DND-41 (cell line): ENCODE measurements around the gene GUCA2A.

Experiments used
- ATAC-seq: fragments of 200-7000 bp; cut with Tn5 transposase; 3 replicates; pipeline ENCODE4 v1.9.1; 2021; ENCODE audit warnings: low read depth; ENCODE audit not compliant: insufficient read depth
- DNase-seq: peaks from one replicate; pipeline ENCODE4 v3.0.0-alpha.2; 2020
- H2AFZ ChIP-seq: 2 replicates; pipeline ENCODE4 v1.6.0; 2012; ENCODE audit warnings: low read depth, low read length
- H3K27ac ChIP-seq: 2 replicates; pipeline ENCODE4 v1.5.1; 2012; ENCODE audit warnings: low read length, inconsistent platforms
- H3K27me3 ChIP-seq: fragments of 200-600 bp; sonication (generic); 2 replicates; pipeline ENCODE4 v1.6.0; 2012; ENCODE audit warnings: low read length, mild to moderate bottlenecking, inconsistent platforms; ENCODE audit not compliant: insufficient read depth, poor library complexity
- H3K36me3 ChIP-seq: 2 replicates; pipeline ENCODE4 v1.5.1; 2012; ENCODE audit warnings: low read length, inconsistent platforms; ENCODE audit not compliant: insufficient read depth
- H3K4me1 ChIP-seq: 2 replicates; pipeline ENCODE4 v1.5.1; 2012; ENCODE audit warnings: mild to moderate bottlenecking, low read length; ENCODE audit not compliant: insufficient read depth
- H3K4me2 ChIP-seq: 2 replicates; pipeline ENCODE4 v1.6.0; 2012; ENCODE audit warnings: mild to moderate bottlenecking, moderate library complexity, low read length, inconsistent platforms; ENCODE audit not compliant: insufficient read depth
- H3K4me3 ChIP-seq, 2 experiments: fragments of 200-600 bp in 1 of 2; shearing (Covaris generic) in 1 of 2; 2 replicates each; pipeline ENCODE4 v1.5.1; 2012 to 2016; ENCODE audit warnings: inconsistent platforms in 2 of 2, low read length in 2 of 2, mild to moderate bottlenecking in 2 of 2, low read depth in 1 of 2, moderate library complexity in 1 of 2
- H3K79me2 ChIP-seq: 2 replicates; pipeline ENCODE4 v1.6.0; 2012; ENCODE audit warnings: low read length, inconsistent platforms; ENCODE audit not compliant: insufficient read depth
- H3K9ac ChIP-seq: 2 replicates; pipeline ENCODE4 v1.6.0; 2012; ENCODE audit warnings: low read depth, mild to moderate bottlenecking, inconsistent platforms, low read length, moderate library complexity
- H3K9me3 ChIP-seq: 2 replicates; pipeline ENCODE4 v1.5.1; 2012; ENCODE audit warnings: low read length, moderate library complexity, mild to moderate bottlenecking, inconsistent platforms; ENCODE audit not compliant: insufficient read depth, severe bottlenecking
- H4K20me1 ChIP-seq: 2 replicates; pipeline ENCODE4 v1.6.0; 2012; ENCODE audit warnings: low read length; ENCODE audit not compliant: insufficient read depth
- EZH2 ChIP-seq: IDR thresholded peaks from 3 replicates; pipeline ENCODE4 v1.6.1; 2012; ENCODE audit warnings: borderline replicate concordance, low read depth, mild to moderate bottlenecking, moderate library complexity, low read length, inconsistent platforms; ENCODE audit not compliant: severe bottlenecking
- TF ChIP-seq, protein P1 (sequence below): IDR thresholded peaks from 2 replicates; pipeline ENCODE4 v1.5.1; 2012; ENCODE audit warnings: borderline replicate concordance, low read length, moderate library complexity, mild to moderate bottlenecking; ENCODE audit not compliant: poor library complexity, severe bottlenecking; ENCODE audit errors: extremely low read depth

GUCA2A gene

DNA sequence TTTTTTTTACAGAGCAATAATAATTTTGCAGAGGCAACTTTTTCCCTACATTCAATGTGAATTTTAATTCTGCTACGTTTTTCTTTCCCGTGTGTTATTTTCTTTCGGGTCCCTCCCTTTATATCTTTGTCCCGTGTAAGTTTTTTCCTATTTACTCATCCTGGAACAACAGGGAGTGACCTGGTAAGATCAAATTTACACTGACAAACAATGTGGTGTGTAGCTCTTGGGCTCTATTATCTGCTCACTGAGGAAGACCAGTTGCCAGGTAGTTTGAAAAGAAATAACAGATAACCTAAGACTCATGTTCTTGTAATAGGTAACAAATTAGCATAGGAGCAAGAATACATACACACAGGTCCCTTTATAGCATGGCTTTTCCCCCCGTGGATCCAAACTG lies 33.7 kb upstream of the GUCA2A start:
- Histone ChIP-seq H2AFZ (no peak overlapping the region), H3K27ac (no peak overlapping the region), H3K36me3 (peaks cover 56% of the 10 kb centered on the region), H3K9me3 (peaks cover 2% of the 10 kb centered on the region), H3K9ac (no peak overlapping the region), H3K79me2 (no peaks in the 10 kb centered on the region), H3K4me3 (no peak overlapping the region), H4K20me1 (no peaks in the 10 kb centered on the region; the same call in 1 of the 2 replicates), H3K4me1 (no peaks in the 10 kb centered on the region), H3K27me3 (no peaks in the 10 kb centered on the region), H3K4me2 (no peak overlapping the region)
- TF ChIP-seq EZH2 = no peak
- TF ChIP-seq, protein P1, sequence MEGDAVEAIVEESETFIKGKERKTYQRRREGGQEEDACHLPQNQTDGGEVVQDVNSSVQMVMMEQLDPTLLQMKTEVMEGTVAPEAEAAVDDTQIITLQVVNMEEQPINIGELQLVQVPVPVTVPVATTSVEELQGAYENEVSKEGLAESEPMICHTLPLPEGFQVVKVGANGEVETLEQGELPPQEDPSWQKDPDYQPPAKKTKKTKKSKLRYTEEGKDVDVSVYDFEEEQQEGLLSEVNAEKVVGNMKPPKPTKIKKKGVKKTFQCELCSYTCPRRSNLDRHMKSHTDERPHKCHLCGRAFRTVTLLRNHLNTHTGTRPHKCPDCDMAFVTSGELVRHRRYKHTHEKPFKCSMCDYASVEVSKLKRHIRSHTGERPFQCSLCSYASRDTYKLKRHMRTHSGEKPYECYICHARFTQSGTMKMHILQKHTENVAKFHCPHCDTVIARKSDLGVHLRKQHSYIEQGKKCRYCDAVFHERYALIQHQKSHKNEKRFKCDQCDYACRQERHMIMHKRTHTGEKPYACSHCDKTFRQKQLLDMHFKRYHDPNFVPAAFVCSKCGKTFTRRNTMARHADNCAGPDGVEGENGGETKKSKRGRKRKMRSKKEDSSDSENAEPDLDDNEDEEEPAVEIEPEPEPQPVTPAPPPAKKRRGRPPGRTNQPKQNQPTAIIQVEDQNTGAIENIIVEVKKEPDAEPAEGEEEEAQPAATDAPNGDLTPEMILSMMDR = no peak
- DNase-seq (no peak), ATAC-seq (no peak)

DNA sequence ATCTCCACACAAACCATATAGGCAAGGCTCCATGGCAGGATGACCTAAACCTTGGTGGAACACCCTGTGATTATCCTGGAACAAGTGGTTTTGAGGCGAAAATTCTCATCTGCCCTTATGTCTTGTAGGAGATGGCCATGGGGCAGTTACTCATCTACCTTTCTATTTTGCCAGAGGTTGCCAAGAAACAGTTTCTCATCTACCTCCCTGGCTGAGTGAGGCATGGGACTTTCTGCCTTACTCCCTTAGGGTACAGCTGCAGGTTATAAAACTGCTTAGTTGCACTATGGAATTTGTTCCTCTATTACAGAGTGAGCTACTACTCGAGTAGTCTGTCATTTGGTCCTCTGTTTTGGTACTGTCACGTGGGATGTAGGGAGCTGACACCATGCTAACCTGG lies 31.3 kb upstream of the GUCA2A start:
- Histone ChIP-seq H3K4me3 (no peak overlapping the region), H3K4me2 (no peak overlapping the region), H2AFZ (no peak overlapping the region), H3K4me1 (no peaks in the 10 kb centered on the region), H3K27ac (no peak overlapping the region), H3K9me3 (no peaks in the 10 kb centered on the region), H3K36me3 (peaks cover 65% of the 10 kb centered on the region), H3K79me2 (no peaks in the 10 kb centered on the region), H4K20me1 (no peaks in the 10 kb centered on the region; the same call in 1 of the 2 replicates), H3K27me3 (no peaks in the 10 kb centered on the region), H3K9ac (no peak overlapping the region)
- TF ChIP-seq, protein P1 = no peak
- no peak for TF ChIP-seq EZH2
- DNase-seq = no peak
- no peak for ATAC-seq

DNA sequence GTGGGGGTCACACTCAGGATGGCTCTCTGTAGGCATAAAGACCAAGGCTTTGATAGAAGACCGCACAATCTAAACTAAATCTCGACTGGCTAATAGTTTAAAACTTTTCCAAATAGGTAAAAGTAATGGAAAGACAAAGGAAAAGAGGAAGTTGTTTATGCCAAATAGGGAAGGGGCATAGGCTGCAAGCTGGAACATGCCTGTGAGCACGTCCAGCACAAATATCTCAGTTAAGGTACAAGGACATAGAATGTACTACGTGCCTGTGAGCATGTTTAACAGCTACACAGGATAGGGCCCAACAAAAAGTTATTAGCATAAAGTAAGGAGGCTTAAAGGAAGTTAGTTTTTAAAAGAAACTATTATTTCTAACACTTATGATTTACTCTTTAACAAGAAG lies 27.6 kb upstream of the GUCA2A start:
- Histone ChIP-seq H3K36me3 (peaks cover 80% of the 10 kb centered on the region), H4K20me1 (no peaks in the 10 kb centered on the region; the same call in 1 of the 2 replicates)
- ATAC-seq = no peak

DNA sequence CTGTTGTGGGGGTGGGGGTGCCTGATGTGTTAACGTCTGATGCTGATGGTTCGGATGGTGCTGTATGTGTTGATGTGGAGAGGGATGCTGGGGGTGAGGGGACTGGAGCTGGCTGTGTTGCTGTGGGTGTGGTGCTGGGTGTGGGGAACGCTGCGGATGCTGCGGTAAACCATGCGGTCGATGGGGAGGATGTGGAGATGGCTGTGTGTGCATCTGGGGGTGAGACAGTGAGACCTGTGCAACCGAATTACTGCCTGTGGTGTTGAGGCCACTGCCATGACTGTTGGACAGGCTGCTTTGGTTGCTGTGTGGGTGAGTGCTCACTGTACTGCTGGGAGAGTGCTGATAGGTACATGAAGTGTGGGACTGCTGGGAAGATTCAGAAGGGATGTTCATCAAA lies 26.8 kb upstream of the GUCA2A start:
- Histone ChIP-seq H4K20me1 (no peaks in the 10 kb centered on the region; the same call in 1 of the 2 replicates), H3K9ac (no peak overlapping the region), H3K36me3 (peaks cover 80% of the 10 kb centered on the region), H3K27me3 (no peaks in the 10 kb centered on the region), H3K4me1 (no peaks in the 10 kb centered on the region), H3K9me3 (no peaks in the 10 kb centered on the region), H3K79me2 (no peaks in the 10 kb centered on the region), H2AFZ (no peak overlapping the region), H3K27ac (no peak overlapping the region), H3K4me2 (no peak overlapping the region), H3K4me3 (no peak overlapping the region)
- ATAC-seq (no peak), DNase-seq (no peak)
- TF ChIP-seq, protein P1 = no peak
- no peak for TF ChIP-seq EZH2

More for the DNA sequence above, 27.6 kb upstream of the GUCA2A start:
- TF ChIP-seq EZH2 = no peak
- Histone ChIP-seq H3K4me2 (no peak overlapping the region), H3K9me3 (no peaks in the 10 kb centered on the region), H3K4me3 (no peak overlapping the region), H3K9ac (no peak overlapping the region), H3K27ac (no peak overlapping the region), H2AFZ (no peak overlapping the region), H3K79me2 (no peaks in the 10 kb centered on the region), H3K27me3 (no peaks in the 10 kb centered on the region), H3K4me1 (no peaks in the 10 kb centered on the region)
- DNase-seq = no peak
